NOMO-1 treated with dmso at 0.1 percent for 144 hours (cell line): Measurements from ENCODE around the gene ACADS.

Experiments used
- DNase-seq: peaks from one replicate; lab custom pipeline; 2025; ENCODE audit not compliant: unreplicated experiment; lab: John Stamatoyannopoulos, UW

Gene ACADS, protein sequence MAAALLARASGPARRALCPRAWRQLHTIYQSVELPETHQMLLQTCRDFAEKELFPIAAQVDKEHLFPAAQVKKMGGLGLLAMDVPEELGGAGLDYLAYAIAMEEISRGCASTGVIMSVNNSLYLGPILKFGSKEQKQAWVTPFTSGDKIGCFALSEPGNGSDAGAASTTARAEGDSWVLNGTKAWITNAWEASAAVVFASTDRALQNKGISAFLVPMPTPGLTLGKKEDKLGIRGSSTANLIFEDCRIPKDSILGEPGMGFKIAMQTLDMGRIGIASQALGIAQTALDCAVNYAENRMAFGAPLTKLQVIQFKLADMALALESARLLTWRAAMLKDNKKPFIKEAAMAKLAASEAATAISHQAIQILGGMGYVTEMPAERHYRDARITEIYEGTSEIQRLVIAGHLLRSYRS

DNA sequence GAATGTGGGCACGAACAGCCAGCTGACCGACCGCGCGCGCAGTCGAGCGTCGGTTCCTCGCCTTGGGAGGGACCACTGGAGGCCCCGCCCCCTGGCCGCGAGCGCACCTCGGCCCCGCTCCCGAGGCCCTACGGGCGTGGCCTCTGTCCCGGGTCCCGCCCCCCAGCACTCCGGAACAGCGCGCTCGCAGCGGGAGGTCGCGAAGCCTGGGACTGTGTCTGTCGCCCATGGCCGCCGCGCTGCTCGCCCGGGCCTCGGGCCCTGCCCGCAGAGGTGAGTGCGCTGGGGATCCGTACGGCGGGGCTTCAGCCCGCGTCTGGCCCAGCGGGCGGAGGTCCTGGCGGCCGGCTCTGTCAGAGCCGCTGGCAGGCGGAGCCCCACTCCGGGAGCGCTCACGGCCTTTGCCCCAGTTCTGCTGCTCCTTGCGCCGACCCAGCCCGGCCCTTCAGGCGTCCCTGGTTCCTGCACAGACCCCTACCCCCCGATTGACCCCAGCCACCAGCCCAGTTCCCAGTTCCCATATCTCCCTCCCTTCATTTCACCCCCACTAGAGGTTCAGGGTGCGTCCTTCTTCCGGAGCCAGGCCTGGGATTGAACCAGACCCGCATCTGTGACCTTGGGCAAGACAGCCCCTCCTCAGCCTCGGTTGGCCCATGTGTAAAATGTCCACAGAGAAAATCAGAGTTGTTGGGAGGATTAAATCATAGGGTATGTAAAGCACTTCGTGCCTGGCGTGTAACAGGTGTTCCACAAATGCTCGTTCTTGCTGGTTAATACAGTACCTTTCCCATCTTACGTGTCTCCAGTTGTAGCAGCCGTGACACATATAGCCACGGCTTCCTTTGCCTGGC lies at the start of gene ACADS:
Gene ACADS (plus strand): TSS at position 168 of the 851 bp plus-strand sequence. CDS start 60 bp downstream, at position 228.
- peak; percentile 82 for DNase-seq

DNA sequence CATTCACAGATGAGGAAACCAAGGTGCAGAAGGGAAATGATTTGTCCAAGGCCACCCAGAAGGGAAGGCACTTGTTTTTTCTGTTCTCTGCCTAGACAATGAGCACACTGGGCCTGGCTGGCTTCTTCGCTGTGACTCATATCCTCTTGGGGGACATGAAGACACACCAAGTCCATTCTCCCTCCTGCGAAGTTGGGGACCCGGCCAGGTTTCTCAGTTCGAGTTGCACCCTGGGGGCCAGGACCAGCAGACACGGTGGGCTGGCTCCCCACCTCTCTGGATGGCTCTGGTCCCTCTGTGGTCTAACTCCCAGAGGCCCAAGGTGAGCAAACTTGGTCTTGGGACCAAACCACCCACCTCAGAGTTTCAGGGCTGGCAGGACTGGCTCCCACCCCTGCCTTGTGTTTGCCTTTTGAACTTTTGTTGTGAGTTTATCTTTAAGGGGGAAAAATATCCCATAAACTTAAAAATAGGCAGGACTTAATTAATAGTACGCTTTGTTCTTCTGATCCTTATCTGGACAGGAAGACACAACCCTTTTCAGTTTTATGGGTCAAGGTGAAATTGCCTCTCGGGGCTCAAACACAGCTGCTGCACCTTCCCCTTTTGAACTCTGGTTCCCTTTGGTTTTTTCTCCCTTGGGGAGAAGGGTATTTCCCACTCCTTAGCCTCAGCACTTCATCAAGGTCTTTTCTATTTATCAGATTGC lies 47.7 kb upstream of the ACADS start:
- DNase-seq, result peak; percentile 32

DNA sequence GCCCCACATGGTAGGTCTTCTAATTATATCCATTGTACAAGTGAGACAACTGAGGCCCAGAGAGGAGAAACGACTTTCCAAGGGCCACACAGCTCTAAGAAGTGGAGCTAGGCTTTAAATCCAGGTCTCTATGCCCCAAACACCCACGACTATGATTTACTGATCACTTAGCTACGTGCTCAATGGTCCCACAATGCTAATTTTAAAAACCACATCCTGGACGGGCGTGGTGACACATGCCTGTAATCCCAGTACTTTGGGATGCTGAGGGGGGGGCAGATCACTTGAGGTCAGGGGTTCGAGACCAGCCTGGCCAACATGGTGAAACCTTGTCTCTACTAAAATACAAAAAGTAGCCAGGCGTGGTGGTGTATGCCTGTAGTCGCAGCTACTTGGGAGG lies 47.1 kb upstream of the ACADS start:
- no peak for DNase-seq

DNA sequence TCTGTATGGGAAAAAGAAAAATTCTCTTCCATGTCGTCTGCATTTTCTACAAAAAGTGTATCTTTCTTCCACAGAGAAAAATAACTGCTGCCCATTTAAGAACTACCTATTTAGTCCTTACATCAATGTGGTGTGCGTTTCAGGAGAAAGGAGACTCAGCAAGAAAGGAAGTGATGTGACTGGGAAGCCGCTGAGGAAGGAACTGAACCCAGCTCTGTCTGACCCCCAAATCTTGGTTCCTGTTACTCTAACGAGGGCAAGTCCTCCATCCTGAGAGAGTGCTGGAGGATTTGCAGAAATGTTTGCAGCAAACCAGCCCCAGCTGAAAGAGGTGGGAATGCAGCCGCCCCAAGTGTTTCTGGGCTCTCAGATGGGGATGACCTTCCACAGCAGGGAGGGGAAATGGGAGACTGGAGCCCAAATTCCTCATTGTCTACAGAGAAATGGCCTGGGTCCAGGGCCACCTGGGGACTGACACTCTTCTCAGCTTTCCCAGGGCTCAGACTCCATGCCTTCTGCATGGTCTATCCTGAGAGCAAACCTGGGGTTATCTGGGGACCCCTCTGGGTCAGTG lies 45.4 kb upstream of the ACADS start:
- no peak for DNase-seq

DNA sequence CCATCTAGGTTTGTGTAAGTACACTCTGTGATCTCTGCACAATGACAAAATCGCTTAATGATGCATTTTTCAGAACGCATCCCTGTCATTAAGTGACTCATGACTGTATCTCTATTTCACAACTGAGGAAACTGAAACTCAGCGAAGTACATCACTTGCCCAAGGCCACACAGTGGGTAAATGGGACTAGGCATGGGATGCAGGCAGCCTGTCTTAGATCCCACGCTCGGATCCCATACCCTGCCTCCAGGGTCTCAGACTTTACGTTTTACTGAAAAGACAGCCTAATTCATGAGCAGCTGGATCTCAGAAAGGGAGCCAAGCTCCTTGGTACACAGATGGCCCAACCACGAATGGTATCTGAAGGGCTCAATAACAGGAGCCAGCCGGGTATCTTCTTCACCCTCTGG lies 41.1 kb upstream of the ACADS start:
- DNase-seq, result peak; percentile 73

DNA sequence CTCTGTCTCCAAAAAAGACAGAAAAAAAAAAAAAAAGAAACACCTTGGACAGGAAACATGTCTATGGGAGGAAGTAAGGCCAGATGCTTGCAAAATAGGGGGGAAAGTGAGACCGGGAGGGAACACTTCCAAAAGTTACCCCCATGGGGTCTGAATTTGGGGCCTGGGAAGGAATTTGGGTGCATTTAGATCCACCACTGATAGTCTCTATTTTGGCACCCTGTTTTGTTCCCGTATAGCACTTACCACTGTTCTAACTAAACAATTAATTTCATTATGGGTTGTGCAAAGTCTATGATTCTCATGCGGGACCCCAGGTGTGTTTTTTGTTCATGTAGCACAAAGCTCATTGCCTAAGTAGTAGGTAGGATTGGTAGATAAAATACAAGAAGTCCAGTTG lies 40.1 kb upstream of the ACADS start:
- DNase-seq, result no peak

DNA sequence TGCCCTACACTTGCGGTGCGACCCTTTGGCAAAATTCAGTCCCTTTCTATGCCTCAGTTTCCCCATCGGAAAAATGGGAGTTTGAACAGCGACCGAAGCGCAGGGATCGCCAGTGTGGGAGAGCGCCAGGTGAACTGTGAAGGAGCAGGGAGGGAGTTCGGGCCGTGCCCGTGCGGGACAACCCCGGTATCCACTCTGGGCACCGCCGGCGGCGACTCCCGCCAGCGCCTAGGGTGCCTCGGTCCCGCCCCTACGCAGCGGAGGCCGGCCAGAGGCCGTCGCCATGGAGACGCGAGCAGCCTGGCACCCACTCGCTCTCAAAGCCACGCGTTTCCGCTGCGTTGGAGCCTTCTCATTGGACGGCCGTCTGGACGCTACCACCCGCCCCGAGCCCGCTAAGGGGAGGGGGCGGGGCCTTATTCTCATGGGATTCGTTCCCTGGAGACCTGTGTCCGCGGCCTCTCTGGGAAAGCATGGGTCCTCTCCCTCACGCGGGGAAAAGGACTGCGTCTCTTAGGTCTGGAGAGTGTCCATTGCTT lies 39.4 kb upstream of the ACADS start:
- peak; percentile 94 for DNase-seq

DNA sequence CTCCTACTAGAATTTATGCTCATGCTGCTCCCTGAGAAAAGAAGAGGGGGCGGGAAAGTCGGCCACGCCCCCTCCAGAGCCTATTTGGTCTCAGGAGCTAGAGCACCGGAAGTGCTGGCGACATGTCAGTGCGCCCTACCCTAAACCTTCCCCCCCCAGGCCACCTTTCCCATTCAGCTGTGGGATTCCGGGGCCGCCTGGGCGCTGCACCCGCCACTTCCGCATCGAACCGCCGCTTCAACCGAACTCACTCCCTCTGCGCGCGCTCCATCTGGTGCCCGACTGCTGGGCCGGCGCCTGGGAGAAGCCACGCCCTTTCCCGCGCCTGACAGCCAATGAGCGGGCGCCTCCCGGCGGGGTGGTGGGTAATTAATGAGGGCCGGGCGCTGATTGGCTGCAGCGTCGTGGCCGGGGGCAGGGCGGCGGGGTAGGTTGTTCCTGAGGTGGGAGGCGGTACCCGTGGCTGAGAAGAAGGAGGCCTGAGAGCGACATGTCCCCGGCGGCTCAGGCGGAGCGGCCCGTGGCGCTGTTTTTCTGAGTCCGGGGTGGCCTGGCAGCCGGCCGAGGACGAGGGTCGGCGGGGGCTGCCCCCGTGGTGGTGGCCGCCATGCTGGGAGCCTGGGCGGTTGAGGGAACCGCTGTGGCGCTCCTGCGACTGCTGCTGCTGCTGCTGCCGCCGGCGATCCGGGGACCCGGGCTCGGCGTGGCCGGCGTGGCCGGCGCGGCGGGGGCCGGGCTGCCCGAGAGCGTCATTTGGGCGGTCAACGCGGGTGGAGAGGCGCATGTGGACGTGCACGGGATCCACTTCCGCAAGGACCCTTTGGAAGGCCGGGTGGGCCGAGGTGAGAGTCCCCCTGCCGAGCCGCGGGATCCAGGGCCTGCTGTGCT lies 38.7 kb upstream of the ACADS start, which contains the start of gene MLEC:
Gene MLEC (plus strand): TSS at position 460 of the 888 bp plus-strand sequence. CDS start 148 bp downstream, at position 608.
- DNase-seq, result peak; percentile 99

DNA sequence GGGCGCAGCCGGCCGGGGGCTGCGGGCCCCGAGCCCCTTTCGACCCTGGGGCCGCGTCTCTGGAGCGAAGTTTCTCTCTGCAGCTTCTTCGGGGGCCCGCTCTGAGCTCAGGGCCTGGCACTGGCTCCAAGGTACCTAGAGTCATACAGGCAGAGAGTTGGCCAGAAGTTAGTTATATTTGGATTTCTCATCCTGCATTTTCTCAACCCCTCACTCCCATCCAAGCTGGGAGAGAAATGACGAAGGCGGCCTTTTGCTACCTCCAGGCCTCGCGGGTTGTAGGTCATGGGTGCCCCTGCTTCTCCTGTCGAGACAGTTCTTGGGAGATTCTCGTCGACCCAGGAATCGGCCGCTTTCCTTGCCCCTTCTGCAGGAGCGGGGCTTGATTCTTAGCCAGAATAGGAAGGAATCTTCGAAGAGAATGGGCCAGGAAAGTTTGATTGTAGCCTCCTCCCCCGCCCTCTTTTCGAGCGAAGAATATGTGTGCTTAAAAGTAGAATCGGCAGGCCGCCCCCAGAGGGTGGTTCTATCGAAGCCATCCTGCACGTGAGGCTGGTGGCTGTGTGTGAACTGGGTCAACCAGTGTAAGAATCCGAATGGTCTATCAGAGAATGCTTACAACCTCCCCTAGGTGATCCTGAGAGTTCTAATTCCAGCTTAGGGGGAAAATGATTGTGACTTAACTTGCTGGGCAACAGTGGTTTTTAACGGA lies 37.9 kb upstream of the ACADS start:
- DNase-seq, result no peak

DNA sequence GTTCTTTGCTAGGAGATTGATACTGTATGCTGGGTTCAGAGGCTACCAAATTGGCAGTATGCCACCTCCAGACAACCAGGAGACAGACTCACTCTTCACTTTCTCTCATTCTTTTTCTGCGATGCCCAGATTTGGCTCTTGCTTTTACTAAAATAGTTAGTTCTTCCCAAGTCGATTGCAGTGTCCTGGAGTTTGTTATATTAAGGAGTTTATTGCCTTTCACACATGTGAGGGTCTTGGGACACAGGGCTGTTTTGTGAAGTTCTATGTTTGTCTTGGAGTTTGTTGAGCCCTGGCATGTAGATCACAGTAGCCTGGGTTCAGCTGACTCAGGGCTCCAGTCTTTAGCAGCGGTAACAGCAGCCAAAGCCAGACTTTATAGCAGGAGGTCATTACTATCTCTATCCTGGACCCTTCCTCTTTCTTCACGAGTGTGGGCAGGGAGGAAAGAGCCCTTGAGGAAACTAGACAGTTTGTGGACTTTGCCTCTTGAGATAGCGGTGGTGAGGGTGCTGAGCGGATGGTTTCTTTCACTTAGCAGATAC lies 37.0 kb upstream of the ACADS start:
- DNase-seq, result peak; percentile 33

DNA sequence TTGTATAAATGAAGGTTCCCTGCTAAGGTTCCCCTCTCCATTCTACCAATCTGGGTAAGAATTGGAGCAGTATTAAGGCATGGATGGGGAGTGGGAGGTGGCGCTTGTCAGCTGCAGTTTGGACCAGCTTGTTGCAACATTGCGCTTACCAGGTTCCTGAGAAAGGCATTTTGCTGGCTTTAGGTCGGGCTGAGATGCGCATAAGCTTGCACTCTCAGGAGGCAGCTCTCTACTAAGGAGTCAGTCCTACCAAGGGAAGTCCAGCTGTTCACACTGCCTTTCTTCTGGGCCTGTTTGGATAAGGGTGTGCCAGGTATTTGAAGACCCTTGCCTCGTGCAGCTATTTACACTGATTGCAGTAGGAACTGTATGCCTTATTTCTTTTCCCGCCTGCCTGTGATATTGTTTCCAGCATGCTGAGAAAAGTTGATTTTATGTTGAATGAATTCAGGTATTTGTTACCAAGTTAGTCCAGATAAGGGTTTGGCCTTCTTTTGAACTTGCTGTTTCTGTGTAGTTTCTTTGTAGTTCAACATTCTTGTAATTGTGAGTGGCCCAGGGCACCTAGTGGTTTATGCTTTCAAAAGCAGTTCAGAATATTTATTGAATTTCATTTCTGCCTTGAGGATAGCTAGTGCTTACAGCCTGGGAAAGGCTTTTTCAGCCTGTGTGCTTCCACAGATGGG lies 36.1 kb upstream of the ACADS start:
- no peak for DNase-seq

DNA sequence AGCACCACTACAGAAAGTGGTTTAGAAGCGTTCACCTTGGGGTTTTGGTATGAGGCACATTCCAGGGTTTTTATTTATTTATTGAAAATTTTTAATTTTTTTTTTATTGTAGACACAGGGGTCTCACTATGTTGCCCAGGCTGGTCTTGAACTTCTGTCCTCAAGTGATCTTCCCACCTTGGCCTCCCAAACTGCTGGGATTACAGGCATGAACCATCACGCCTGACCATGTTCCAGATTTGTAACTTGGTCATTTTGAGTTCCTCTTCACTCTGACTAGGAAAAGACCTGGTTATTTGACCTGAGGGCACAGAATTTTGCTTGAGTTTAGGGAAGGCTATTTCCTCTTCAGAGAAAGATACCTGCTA lies 35.6 kb upstream of the ACADS start:
- DNase-seq, result no peak

DNA sequence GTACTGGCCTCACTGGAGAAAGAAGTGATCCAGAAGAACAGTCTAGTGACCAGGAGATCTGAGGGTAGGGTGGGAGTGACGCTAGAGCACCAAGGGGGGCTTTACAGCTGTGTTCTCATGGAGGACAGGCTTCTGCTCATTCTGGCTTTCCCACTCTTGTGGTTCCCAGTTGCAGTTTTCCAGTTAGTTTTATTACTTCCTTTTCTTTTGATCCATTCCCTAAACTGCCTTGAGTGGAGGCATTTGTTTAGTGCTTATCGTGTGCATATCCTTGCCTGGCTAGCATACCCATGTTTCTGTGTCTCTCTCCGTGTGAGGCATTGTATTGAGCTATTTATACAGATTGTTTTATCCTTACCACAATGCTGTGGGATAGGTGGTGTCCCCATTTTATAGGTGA lies 34.6 kb upstream of the ACADS start:
- no peak for DNase-seq

DNA sequence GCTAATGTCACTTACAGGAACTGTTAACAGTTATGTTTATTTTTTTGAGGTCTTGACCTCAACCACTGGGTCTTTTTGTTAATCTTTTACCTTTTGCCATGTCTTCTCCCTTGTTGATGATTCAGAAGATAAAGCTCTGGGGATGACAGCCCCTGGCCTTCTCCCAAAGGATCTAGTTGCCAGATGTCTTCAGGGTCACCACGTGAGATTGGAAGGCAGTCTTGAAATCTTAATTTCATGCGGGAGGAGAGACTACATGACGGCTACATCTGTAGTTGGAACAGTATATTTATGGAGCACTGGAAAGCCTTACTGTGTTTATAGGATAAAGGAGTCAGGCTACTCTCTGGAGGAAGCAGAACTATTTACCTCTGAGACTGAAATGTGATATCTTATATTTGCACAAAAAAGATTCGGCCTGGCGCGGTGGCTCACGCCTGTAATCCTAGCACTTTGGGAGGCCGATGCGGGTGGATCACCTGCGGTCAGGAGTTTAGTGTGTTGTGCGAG lies 33.0 kb upstream of the ACADS start:
- DNase-seq, result no peak

DNA sequence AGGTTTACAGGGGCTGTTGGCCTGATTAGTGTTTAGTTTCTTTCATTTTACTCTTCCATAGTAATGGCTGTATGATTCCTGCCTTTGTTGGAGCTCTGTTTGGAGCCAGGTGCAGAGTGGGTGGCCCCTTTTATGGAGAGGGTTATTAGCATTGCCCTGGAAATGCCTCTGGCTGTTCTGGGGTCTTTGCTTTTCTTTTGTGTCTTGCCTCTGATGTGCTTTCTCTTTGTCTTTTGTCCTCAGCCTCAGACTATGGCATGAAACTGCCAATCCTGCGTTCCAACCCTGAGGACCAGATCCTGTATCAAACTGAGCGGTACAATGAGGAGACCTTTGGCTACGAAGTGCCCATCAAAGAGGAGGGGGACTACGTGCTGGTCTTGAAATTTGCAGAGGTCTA lies 31.8 kb upstream of the ACADS start:
- DNase-seq, result no peak

DNA sequence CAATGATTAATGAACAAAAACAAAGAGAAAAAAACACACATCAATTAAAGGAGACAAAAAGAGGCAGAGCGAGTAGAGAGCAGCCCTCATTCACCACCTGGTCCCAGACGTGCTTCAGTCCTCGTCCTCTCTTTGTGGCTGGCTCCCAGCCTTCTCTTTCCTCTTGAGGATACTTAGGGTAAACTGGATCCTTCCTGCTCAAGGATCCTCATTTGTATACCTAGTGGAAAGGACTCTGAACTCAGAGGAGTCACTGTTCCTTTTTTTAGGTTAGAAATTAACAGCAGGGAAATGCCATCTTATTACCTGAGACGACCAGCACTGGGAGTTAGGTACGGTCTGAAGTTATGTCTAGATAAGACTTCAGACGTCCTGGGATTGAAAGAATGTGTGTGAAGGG lies 29.0 kb upstream of the ACADS start:
- DNase-seq, result no peak

DNA sequence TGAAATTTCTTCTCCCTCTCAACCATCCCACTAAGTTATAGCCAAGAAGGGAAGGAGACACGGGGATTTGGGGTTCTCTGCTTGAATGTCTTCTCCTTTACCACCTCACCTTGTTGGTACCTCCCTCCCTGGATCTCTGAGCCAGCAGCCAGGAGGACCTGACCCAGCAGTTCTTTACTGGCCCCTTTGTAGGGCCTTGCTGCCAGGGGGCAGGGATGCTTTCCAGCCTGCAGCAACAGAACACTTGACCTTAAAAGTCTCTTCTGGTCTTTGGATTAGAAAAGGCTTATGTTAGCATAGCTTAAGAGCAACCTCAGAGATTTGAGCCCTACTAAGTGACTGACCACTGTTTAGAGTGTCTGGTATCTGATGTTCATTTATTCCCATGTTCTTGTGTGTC lies 28.3 kb upstream of the ACADS start:
- no peak for DNase-seq

DNA sequence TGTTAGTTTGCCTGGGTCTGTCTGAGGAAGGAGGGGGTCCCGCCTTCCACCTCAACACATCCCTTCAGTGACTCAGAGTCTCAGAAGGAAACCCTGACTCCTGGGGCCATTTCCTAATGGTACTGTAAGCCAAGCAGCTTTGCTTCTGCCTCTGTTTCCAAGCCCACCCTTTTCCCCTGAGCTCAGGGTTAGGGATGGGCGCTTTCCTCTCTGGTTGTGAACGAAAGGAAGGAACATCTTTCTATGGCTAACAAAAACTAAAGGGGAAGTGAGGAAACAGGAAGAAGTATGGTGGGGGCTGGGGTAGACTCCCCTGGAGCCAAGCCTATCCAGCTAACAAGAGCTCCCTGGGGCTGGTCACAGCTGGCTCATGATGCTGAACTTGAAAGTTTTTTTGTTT lies 27.0 kb upstream of the ACADS start:
- DNase-seq, result peak; percentile 41
